B cell (primary cell): Measurements from ENCODE around the gene STMN3. TPM values are rescaled to one million over a fixed set of nuclear protein-coding genes. Genes with fewer than 3 reads are reported as not detected.

Source experiments
- ATAC-seq: fragments of 200-7000 bp; cut with Tn5 transposase; one replicate; pipeline ENCODE4 v1.10.0; 2021; ENCODE audit warnings: low read depth, mild to moderate bottlenecking, moderate number of reproducible peaks, moderate library complexity
- CTCF ChIA-PET: fragments of 350-600 bp; sonication (Branson Sonifier 250); formaldehyde crosslinking; loops from one replicate; lab custom pipeline; 2021; ENCODE audit warnings: antibody characterized with exemption, inconsistent platforms; lab: Charles Lee
- POLR2A ChIA-PET: fragments of 350-600 bp; sonication (Branson Sonifier 250); formaldehyde crosslinking; loops from one replicate; lab custom pipeline; 2021; ENCODE audit warnings: antibody characterized with exemption; lab: Charles Lee
- DNase-seq: peaks from one replicate; pipeline ENCODE4 v3.0.0; 2013
- H2AFZ ChIP-seq: 2 replicates; pipeline ENCODE4 v1.6.1; 2012; ENCODE audit warnings: mild to moderate bottlenecking, low read depth, low read length; ENCODE audit not compliant: insufficient read depth, poor library complexity, severe bottlenecking
- H3K27ac ChIP-seq, 2 donors: 1 replicate in 1 of 2; 2 replicates in 1 of 2; pipeline ENCODE4 v1.5.1; 2012 to 2013; ENCODE audit warnings: low read length in 2 of 2, mild to moderate bottlenecking in 2 of 2, moderate library complexity in 1 of 2
- H3K27me3 ChIP-seq, 4 experiments: fragments of 200-600 bp in 1 of 4; sonication (generic) in 1 of 4; replicated peaks in 1 of 4; 1 replicate in 2 of 4; 2 replicates in 2 of 4; pipeline versions ENCODE4 v1.6.1 to v1.7.0; 2013 to 2016; ENCODE audit warnings: low read length in 3 of 4, mild to moderate bottlenecking in 2 of 4, mixed read lengths in 1 of 4, moderate library complexity in 1 of 4; ENCODE audit not compliant: insufficient read depth in 4 of 4, control insufficient read depth in 3 of 4; ENCODE audit errors: control extremely low read depth in 1 of 4
- H3K36me3 ChIP-seq, 2 experiments: replicated peaks in 1 of 2; 1 replicate in 1 of 2; 2 replicates in 1 of 2; pipeline versions ENCODE4 v1.6.1 to v1.7.1; 2013; ENCODE audit warnings: low read length in 1 of 2; ENCODE audit not compliant: insufficient read depth in 2 of 2, control insufficient read depth in 1 of 2; ENCODE audit errors: control extremely low read depth in 1 of 2, extremely low read depth in 1 of 2
- H3K4me1 ChIP-seq, 2 donors: fragments of 200-600 bp in 1 of 2; sonication (generic) in 1 of 2; 1 replicate in 1 of 2; 2 replicates in 1 of 2; pipeline versions ENCODE4 v1.5.1 to v1.6.1; 2013 to 2017; ENCODE audit warnings: low read length in 2 of 2; ENCODE audit not compliant: control insufficient read depth in 2 of 2, insufficient read depth in 2 of 2
- H3K4me2 ChIP-seq: replicated peaks from 2 replicates; pipeline ENCODE3; 2012; ENCODE audit warnings: mild to moderate bottlenecking, low read depth, low read length; ENCODE audit not compliant: poor library complexity, severe bottlenecking
- H3K4me3 ChIP-seq, 5 experiments: fragments of 200-600 bp in 1 of 5; sonication (generic) in 1 of 5; 1 replicate in 3 of 5; 2 replicates in 2 of 5; pipeline versions ENCODE4 v1.5.1 to v1.7.0; 2011 to 2016; ENCODE audit warnings: low read length in 4 of 5, mild to moderate bottlenecking in 4 of 5, low read depth in 2 of 5, control low read depth in 1 of 5, moderate library complexity in 1 of 5; ENCODE audit not compliant: insufficient read depth in 1 of 5; ENCODE audit errors: control extremely low read depth in 1 of 5, extremely low read depth in 1 of 5
- H3K79me2 ChIP-seq: fragments of 200-600 bp; sonication (generic); one replicate; pipeline ENCODE4 v1.6.0; 2016; ENCODE audit warnings: low read length; ENCODE audit not compliant: control insufficient read depth, insufficient read depth
- H3K9ac ChIP-seq: fragments of 200-600 bp; sonication (generic); 2 replicates; pipeline ENCODE4 v1.6.1; 2017; ENCODE audit warnings: mild to moderate bottlenecking, low read length, moderate library complexity
- H3K9me3 ChIP-seq, 3 donors: one replicate each; pipeline versions ENCODE4 v1.6.1 to v1.7.1; 2013; ENCODE audit warnings: low read length in 2 of 3; ENCODE audit not compliant: control insufficient read depth in 2 of 3, insufficient read depth in 1 of 3; ENCODE audit errors: control extremely low read depth in 1 of 3
- H4K20me1 ChIP-seq: 2 replicates; pipeline ENCODE4 v1.6.0; 2012; ENCODE audit warnings: mild to moderate bottlenecking, low read length; ENCODE audit not compliant: insufficient read depth, control insufficient read depth, poor library complexity, severe bottlenecking
- H3K27ac Mint-ChIP-seq: one replicate; pipeline ENCODE4 v1.8.0; 2021; ENCODE audit warnings: mixed read lengths
- H3K27me3 Mint-ChIP-seq: one replicate; pipeline ENCODE4 v1.8.0; 2021; ENCODE audit warnings: mixed read lengths
- H3K4me1 Mint-ChIP-seq: one replicate; pipeline ENCODE4 v1.8.0; 2021; ENCODE audit warnings: mixed read lengths
- H3K4me3 Mint-ChIP-seq: one replicate; pipeline ENCODE4 v1.8.0; 2021; ENCODE audit warnings: mixed read lengths
- H3K9me3 Mint-ChIP-seq: one replicate; pipeline ENCODE4 v1.8.0; 2022; ENCODE audit warnings: mixed read lengths; ENCODE audit not compliant: insufficient read depth
- CTCF ChIP-seq: fragments of 200-600 bp; IDR thresholded peaks from one replicate; pipeline ENCODE4 v1.8.0; 2022; ENCODE audit warnings: antibody characterized with exemption, mild to moderate bottlenecking
- EZH2 ChIP-seq: IDR thresholded peaks from 2 replicates; pipeline ENCODE4 v1.6.1; 2012; ENCODE audit warnings: borderline replicate concordance, low read depth, mild to moderate bottlenecking, moderate library complexity, low read length; ENCODE audit not compliant: insufficient read depth, poor library complexity, severe bottlenecking
- WGBS: methylation state at CpG from one replicate; pipeline ENCODE4 v1.1.5; 2013; ENCODE audit warnings: missing lambda C conversion rate; ENCODE audit not compliant: insufficient coverage; 5-methylcytosine and 5-hydroxymethylcytosine counted together
- intact Hi-C: fragments of 100-400 bp; cut with micrococcal nuclease; formaldehyde crosslinking; loops from one replicate; pipeline ENCODE4 v1.10.0; 2022
- polyA plus RNA-seq: library from polyadenylated mRNA; depleted of rRNA; stranded (reverse); fragments of >200 nt; gene quantifications from 2 replicates; pipeline ENCODE4 v1.2.3, GENCODE V29; 2012
- total RNA-seq, 2 donors: library from RNA; stranded (reverse); fragments of 120-200 nt in 1 of 2; gene quantifications; 1 replicate in 1 of 2; 2 replicates in 1 of 2; pipeline versions ENCODE4 v1.2.3 to v1.2.4, GENCODE V29; 2013 to 2022

STMN3 gene
- total and polyA plus RNA-seq, 2 donors (not counting 1 experiment from before 2014, with no cell fraction given) = 35.0 to 59.4 TPM

- WGBS = 94% methylated on average over 30 of the region's 40 CpGs
- Histone ChIP-seq H3K4me3 (no peak overlapping the region), H3K36me3 (peaks cover 0 to 5% of the 10 kb centered on the region in 2 experiments), H3K9ac (no peak overlapping the region), H4K20me1 (peaks cover 82% of the 10 kb centered on the region), H3K4me2 (no peak overlapping the region), H3K27ac (no peak overlapping the region), H3K79me2 (peaks cover 56% of the 10 kb centered on the region), H3K9me3 (peaks cover 0 to 5% (median 0%) of the 10 kb centered on the region in 3 donors), H3K27me3 (peaks cover 0 to 3% (median 0%) of the 10 kb centered on the region in 4 experiments), H2AFZ (no peak overlapping the region), H3K4me1 (peaks cover 18% of the 10 kb centered on the region in 2 donors)
- POLR2A ChIA-PET = interaction anchor here (1.1 kb wide), 1 partner anchor 10 kb away, joined by 3 read pairs; the partner anchor contains the start of genes ARFRP1 and ZGPAT
- DNase-seq (no peak), ATAC-seq (no peak)
- Mint-ChIP-seq H3K4me1 (peaks cover 16% of the 10 kb centered on the region), H3K27me3 (no peaks in the 10 kb centered on the region), H3K4me3 (no peak overlapping the region), H3K9me3 (no peaks in the 10 kb centered on the region), H3K27ac (no peak overlapping the region)
- CTCF ChIA-PET = no interaction called here
- TF ChIP-seq CTCF (no peak), EZH2 (no peak)
- intact Hi-C loops = no loop called here
These were observed 44.8 kb upstream of the STMN3 start for GRCh38 chr20:63697868-63698545.

GRCh38 chr20:63697357-63697867 lies 44.2 kb upstream of the STMN3 start:
- ChIA-PET CTCF (no interaction called here), POLR2A (interaction anchor here (1.1 kb wide), 1 partner anchor 11 kb away, joined by 3 read pairs; the partner anchor contains the start of genes ARFRP1 and ZGPAT)
- Histone ChIP-seq H3K27me3 (peaks cover 0 to 3% (median 0%) of the 10 kb centered on the region in 4 experiments), H3K36me3 (peaks cover 0 to 5% of the 10 kb centered on the region in 2 experiments), H3K9ac (no peak overlapping the region), H3K9me3 (peaks cover 0 to 5% (median 0%) of the 10 kb centered on the region in 3 donors), H2AFZ (no peak overlapping the region), H4K20me1 (peaks cover 76% of the 10 kb centered on the region), H3K27ac (no peak overlapping the region), H3K79me2 (peaks cover 51% of the 10 kb centered on the region), H3K4me1 (peaks cover 18% of the 10 kb centered on the region in 2 donors), H3K4me3 (no peak overlapping the region), H3K4me2 (peak overlapping the region; percentile 74)
- H3K4me1 Mint-ChIP-seq = peaks cover 16% of the 10 kb centered on the region
- TF ChIP-seq EZH2 = no peak
- intact Hi-C loops = no loop called here
- ATAC-seq (no peak), DNase-seq (peak; percentile 16)
- H3K9me3 Mint-ChIP-seq = no peaks in the 10 kb centered on the region
- WGBS = 44% methylated on average over 5 of the region's 7 CpGs
- H3K4me3 Mint-ChIP-seq = no peak overlapping the region
- no peaks in the 10 kb centered on the region for H3K27me3 Mint-ChIP-seq
- H3K27ac Mint-ChIP-seq = no peak overlapping the region
